HepG2 (cell line): Measurements from ENCODE around the gene ODAPH. TPM values are rescaled to one million over a fixed set of nuclear protein-coding genes. Genes with fewer than 3 reads are reported as not detected.

Experiments
- ATAC-seq: fragments of 200-7000 bp; cut with Tn5 transposase; 3 replicates; pipeline ENCODE4 v1.9.1; 2020; ENCODE audit warnings: mild to moderate bottlenecking, moderate library complexity
- BruUV-seq: library from RNA; stranded (reverse); fragments of 400-500 nt; replicated peaks from 2 replicates; lab custom pipeline; 2021; lab: Mats Ljungman, UMichigan
- CTCF ChIA-PET: fragments of 300-600 bp; formaldehyde crosslinking; extraction: SDS; loops from one replicate; lab custom pipeline; 2021; ENCODE audit warnings: low total read pairs, inconsistent platforms, low intra/inter-chr PET ratio; lab: Yijun Ruan, JAX
- POLR2A ChIA-PET: fragments of 350-600 bp; sonication (Branson Sonifier 250); formaldehyde crosslinking; loops from one replicate; lab custom pipeline; 2020; ENCODE audit warnings: antibody characterized with exemption, inconsistent platforms; lab: Yijun Ruan, JAX
- DNase-seq: peaks from one replicate; pipeline ENCODE4 v3.0.0-alpha.2; 2015; ENCODE audit warnings: low spot score
- FAIRE-seq: peaks from 3 replicates; lab custom pipeline; 2011; peaks lifted over from hg19 to GRCh38; lab: Jason Lieb, UNC
- H2AFZ ChIP-seq: one replicate; pipeline ENCODE4 v1.6.1; 2011; ENCODE audit warnings: low read length, inconsistent platforms
- H3K27ac ChIP-seq: fragments of 300-600 bp; 3 replicates; pipeline ENCODE4 v1.8.0; 2011; ENCODE audit warnings: mixed run types, mild to moderate bottlenecking, mixed read lengths, low read length, inconsistent platforms; ENCODE audit not compliant: insufficient read depth; ENCODE audit errors: extremely low read length
- H3K27me3 ChIP-seq, 2 experiments: fragments of 200-600 bp in 1 of 2; 2 replicates in 1 of 2; 3 replicates in 1 of 2; pipeline versions ENCODE4 v1.6.0 to v1.8.0; 2011; ENCODE audit warnings: low read length in 2 of 2, mild to moderate bottlenecking in 2 of 2, moderate library complexity in 2 of 2, inconsistent platforms in 1 of 2; ENCODE audit not compliant: insufficient read depth in 2 of 2, control insufficient read depth in 1 of 2
- H3K36me3 ChIP-seq, 2 experiments: fragments of 200-600 bp in 1 of 2; replicated peaks in 1 of 2; 2 replicates in 1 of 2; 3 replicates in 1 of 2; pipeline versions ENCODE4 v1.5.1 to v1.8.0; 2011; ENCODE audit warnings: low read length in 2 of 2, inconsistent platforms in 1 of 2; ENCODE audit not compliant: insufficient read depth in 2 of 2, control insufficient read depth in 1 of 2
- H3K4me1 ChIP-seq: 2 replicates; pipeline ENCODE4 v1.5.1; 2012; ENCODE audit warnings: low read length, inconsistent platforms; ENCODE audit not compliant: insufficient read depth
- H3K4me2 ChIP-seq: 2 replicates; pipeline ENCODE4 v1.6.0; 2011; ENCODE audit warnings: low read depth, low read length, inconsistent platforms
- H3K4me3 ChIP-seq, 3 experiments: fragments of 200-600 bp in 1 of 3; sonication (generic), shearing (Covaris generic) in 1 of 3; replicated peaks in 1 of 3; 2 replicates each; pipeline ENCODE4 v1.5.1; 2011 to 2016; ENCODE audit warnings: low read length in 3 of 3, inconsistent platforms in 2 of 3, low read depth in 2 of 3, mild to moderate bottlenecking in 2 of 3, control low read depth in 1 of 3, mixed read lengths in 1 of 3; ENCODE audit not compliant: insufficient read depth in 1 of 3
- H3K79me2 ChIP-seq: one replicate; pipeline ENCODE4 v1.6.1; 2011; ENCODE audit warnings: low read length, inconsistent platforms; ENCODE audit not compliant: insufficient read depth
- H3K9ac ChIP-seq: 2 replicates; pipeline ENCODE4 v1.6.0; 2011; ENCODE audit warnings: mild to moderate bottlenecking, low read depth, low read length, inconsistent platforms; ENCODE audit not compliant: insufficient read depth
- H3K9me3 ChIP-seq: 2 replicates; pipeline ENCODE4 v1.5.1; 2012; ENCODE audit warnings: mild to moderate bottlenecking, low read length
- H4K20me1 ChIP-seq: 2 replicates; pipeline ENCODE4 v1.6.0; 2011; ENCODE audit warnings: inconsistent platforms, mild to moderate bottlenecking, low read length, moderate library complexity; ENCODE audit not compliant: insufficient read depth
- ATAD3A ChIP-seq: sonication (generic); formaldehyde crosslinking; IDR thresholded peaks from 2 replicates; pipeline ENCODE4 v1.4.0; 2020; ENCODE audit warnings: missing genetic modification reagents
- CCDC6 ChIP-seq: sonication (generic); formaldehyde crosslinking; IDR thresholded peaks from 2 replicates; pipeline ENCODE4 v1.8.1; 2022; ENCODE audit warnings: mild to moderate bottlenecking, missing genetic modification reagents, moderate library complexity
- HNF4G ChIP-seq, 2 experiments: sonication (generic) in 1 of 2; formaldehyde crosslinking in 1 of 2; IDR thresholded peaks; 2 replicates each; pipeline versions ENCODE4 v1.4.0 to v1.6.1; 2011 to 2020; ENCODE audit warnings: borderline replicate concordance in 2 of 2, low read depth in 2 of 2, mild to moderate bottlenecking in 2 of 2, low read length in 1 of 2, missing genetic modification reagents in 1 of 2, moderate library complexity in 1 of 2
- HNRNPH1 ChIP-seq: fragments of 200-400 bp; formaldehyde crosslinking; optimal IDR thresholded peaks from 2 replicates; pipeline ENCODE3; 2017; ENCODE audit warnings: mild to moderate bottlenecking, low read depth, low read length
- KDM2A ChIP-seq: sonication (generic); formaldehyde crosslinking; IDR thresholded peaks from 2 replicates; pipeline ENCODE4 v1.4.0; 2020; ENCODE audit warnings: low read depth, missing genetic modification reagents, borderline replicate concordance
- NR2C2 ChIP-seq: sonication (generic); formaldehyde crosslinking; IDR thresholded peaks from 2 replicates; pipeline ENCODE4 v1.4.0; 2020; ENCODE audit warnings: missing genetic modification reagents, mild to moderate bottlenecking, moderate library complexity, borderline replicate concordance
- SNAI1 ChIP-seq: sonication (generic); formaldehyde crosslinking; IDR thresholded peaks from 2 replicates; pipeline ENCODE4 v1.5.0; 2020; ENCODE audit warnings: mild to moderate bottlenecking, missing genetic modification reagents, borderline replicate concordance
- SNRNP70 ChIP-seq: fragments of 200-400 bp; formaldehyde crosslinking; IDR thresholded peaks from 2 replicates; pipeline ENCODE4 v1.6.1; 2017; ENCODE audit warnings: mild to moderate bottlenecking, low read depth, low read length, moderate library complexity
- SYNCRIP ChIP-seq: fragments of 200-400 bp; formaldehyde crosslinking; IDR thresholded peaks from 2 replicates; pipeline ENCODE4 v1.6.1; 2018; ENCODE audit warnings: mild to moderate bottlenecking, low read depth, low read length; ENCODE audit not compliant: insufficient read depth
- THRA ChIP-seq: sonication (generic); formaldehyde crosslinking; IDR thresholded peaks from 2 replicates; pipeline ENCODE4 v1.4.0; 2020; ENCODE audit warnings: missing genetic modification reagents, borderline replicate concordance
- ZNF720 ChIP-seq: sonication (generic); formaldehyde crosslinking; IDR thresholded peaks from 2 replicates; pipeline ENCODE4 v1.4.0; 2020; ENCODE audit warnings: missing genetic modification reagents
- ZNF746 ChIP-seq: sonication (generic); formaldehyde crosslinking; IDR thresholded peaks from 2 replicates; pipeline ENCODE4 v1.8.0; 2022; ENCODE audit warnings: mild to moderate bottlenecking, missing genetic modification reagents
- ZNF883 ChIP-seq: sonication (generic); formaldehyde crosslinking; IDR thresholded peaks from 2 replicates; pipeline ENCODE4 v1.5.1; 2020; ENCODE audit warnings: mild to moderate bottlenecking, missing genetic modification reagents; ENCODE audit errors: not compliant biosample characterization
- ZSCAN30 ChIP-seq: sonication (generic); formaldehyde crosslinking; IDR thresholded peaks from 2 replicates; pipeline ENCODE4 v1.5.0; 2020; ENCODE audit warnings: mild to moderate bottlenecking, missing genetic modification reagents
- WGBS: methylation state at CpG from one replicate; pipeline ENCODE4 v1.1.6; 2017; ENCODE audit warnings: low lambda C conversion rate; 5-methylcytosine and 5-hydroxymethylcytosine counted together
- in situ Hi-C: cut with HindIII; loops from 2 replicates; pipeline ENCODE4 v1.10.0; 2017; ENCODE audit warnings: low pct_unique_long_range_greater_than_20kb; ENCODE audit not compliant: extremely low pct_ligation_motif_present
- intact Hi-C: fragments of 100-400 bp; cut with micrococcal nuclease; formaldehyde crosslinking; loops from one replicate; pipeline ENCODE4 v1.10.0; 2022; ENCODE audit not compliant: unreplicated experiment
- polyA plus RNA-seq, 8 experiments: library from polyadenylated mRNA; depleted of rRNA in 3 of 8; stranded (reverse) in 7 of 8; unstranded in 1 of 8; fragments of >200 nt; fragmentation: Illumina TruSeq in 4 of 8; extraction: Trizol in 4 of 8; gene quantifications; 2 replicates each; pipeline versions ENCODE4 v1.2.1 to v1.2.3, GENCODE V29; 2011 to 2016; ENCODE audit warnings: low read depth in 4 of 8, missing spikeins in 1 of 8, mixed read lengths in 1 of 8; ENCODE audit not compliant: insufficient read depth in 1 of 8
- total RNA-seq, 5 experiments: library from RNA; depleted of rRNA; stranded (reverse); fragments of >200 nt; fragmentation: Illumina TruSeq; extraction: Trizol; gene quantifications; 2 replicates each; pipeline ENCODE4 v1.2.3, GENCODE V29; 2016; ENCODE audit warnings: low read depth in 1 of 5
- TF ChIP-seq, protein P1 (sequence below): sonication (generic); formaldehyde crosslinking; IDR thresholded peaks from 2 replicates; pipeline ENCODE4 v1.4.0; 2020; ENCODE audit warnings: missing genetic modification reagents

ODAPH gene
- total and polyA plus RNA-seq, 2 of the 13 experiments (the other 11 are each of a cell fraction or from before 2014, with no cell fraction given) = 0.50 TPM; not detected in 1

DNA sequence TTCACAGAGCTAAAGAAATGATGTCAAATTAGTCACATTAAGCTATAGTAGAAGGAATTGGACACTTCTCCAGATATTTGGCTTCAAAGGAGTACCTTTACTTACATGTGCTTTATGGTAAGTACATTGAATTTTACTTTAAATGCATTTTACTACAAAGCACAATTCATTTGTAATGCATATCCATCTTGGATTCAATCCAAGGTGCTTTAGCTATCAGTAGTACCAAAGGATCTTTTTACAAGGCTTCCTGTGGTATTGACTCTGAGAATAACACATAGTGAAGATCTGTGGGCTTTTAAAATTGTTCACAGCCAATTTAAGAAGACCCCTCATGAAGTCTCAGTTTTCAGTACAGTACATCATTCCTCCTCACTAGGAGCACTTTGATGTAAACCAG is 28.4 kb upstream of the ODAPH start:
- Histone ChIP-seq H3K36me3 (peaks cover 3 to 54% of the 10 kb centered on the region in 2 experiments; a peak in 4 of 5 replicates), H3K79me2 (no peaks in the 10 kb centered on the region), H3K4me1 (no peaks in the 10 kb centered on the region), H3K27ac (no peak overlapping the region), H3K9ac (no peak overlapping the region), H3K9me3 (no peaks in the 10 kb centered on the region), H2AFZ (no peak overlapping the region), H3K4me2 (no peak overlapping the region), H3K4me3 (no peak overlapping the region), H3K27me3 (no peaks in the 10 kb centered on the region), H4K20me1 (no peaks in the 10 kb centered on the region)
- TF ChIP-seq ZNF720 (CRISPR knock-in tag) = no peak
- no peak for TF ChIP-seq HNF4G (IDR thresholded peaks at IDR 0.05; ENCODE audit: borderline replicate concordance, low read depth, low read length)
- TF ChIP-seq HNF4G (CRISPR knock-in tag; IDR thresholded peaks at IDR 0.05; ENCODE audit: borderline replicate concordance, low read depth) = no peak
- TF ChIP-seq ZSCAN30 (CRISPR knock-in tag) = no peak
- no peak for TF ChIP-seq NR2C2 (CRISPR knock-in tag)
- no TSS peak for BruUV-seq
- in situ Hi-C loops = no loop called here
- ATAC-seq (no peak), DNase-seq (no peak), FAIRE-seq (no peak)
- intact Hi-C loops = no loop called here
- ChIA-PET POLR2A (interaction anchor here (1.5 kb wide), 1 partner anchor 13 kb away, joined by 5 read pairs; the partner anchor contains the start of genes RCHY1 and THAP6), CTCF (no interaction called here)

GRCh38 chr4:75530556-75531322 is 25.1 kb upstream of the ODAPH start:
- H2AFZ ChIP-seq = no peak overlapping the region
- no peaks in the 10 kb centered on the region for H3K27me3 ChIP-seq
- POLR2A ChIA-PET = interaction anchor here (1.8 kb wide), 1 partner anchor 16 kb away, joined by 4 read pairs; the partner anchor contains the start of genes RCHY1 and THAP6
- peaks cover 3 to 40% of the 10 kb centered on the region in 2 experiments; a peak in 4 of 5 replicates for H3K36me3 ChIP-seq
- H3K4me2 ChIP-seq = no peak overlapping the region
- no peak for TF ChIP-seq ZNF746
- TF ChIP-seq SNAI1 (CRISPR knock-in tag) = no peak
- no peak for TF ChIP-seq KDM2A
- TF ChIP-seq SYNCRIP = no peak
- TF ChIP-seq, protein P1, sequence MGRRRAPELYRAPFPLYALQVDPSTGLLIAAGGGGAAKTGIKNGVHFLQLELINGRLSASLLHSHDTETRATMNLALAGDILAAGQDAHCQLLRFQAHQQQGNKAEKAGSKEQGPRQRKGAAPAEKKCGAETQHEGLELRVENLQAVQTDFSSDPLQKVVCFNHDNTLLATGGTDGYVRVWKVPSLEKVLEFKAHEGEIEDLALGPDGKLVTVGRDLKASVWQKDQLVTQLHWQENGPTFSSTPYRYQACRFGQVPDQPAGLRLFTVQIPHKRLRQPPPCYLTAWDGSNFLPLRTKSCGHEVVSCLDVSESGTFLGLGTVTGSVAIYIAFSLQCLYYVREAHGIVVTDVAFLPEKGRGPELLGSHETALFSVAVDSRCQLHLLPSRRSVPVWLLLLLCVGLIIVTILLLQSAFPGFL = no peak
- no peak for TF ChIP-seq SNRNP70
- TF ChIP-seq ATAD3A = no peak
- no peak for TF ChIP-seq HNRNPH1
- TF ChIP-seq ZNF883 (CRISPR knock-in tag) = no peak
- TF ChIP-seq CCDC6 (CRISPR knock-in tag) = no peak
- no peak for TF ChIP-seq THRA (CRISPR knock-in tag)
- ATAC-seq (no peak), FAIRE-seq (no peak), DNase-seq (no peak)
- no peaks in the 10 kb centered on the region for H4K20me1 ChIP-seq
- no peaks in the 10 kb centered on the region for H3K9me3 ChIP-seq
- 100% methylated on average over 2 of the region's 2 CpGs for WGBS
- H3K4me1 ChIP-seq = no peaks in the 10 kb centered on the region
- H3K9ac ChIP-seq = no peak overlapping the region
- in situ Hi-C loops = no loop called here
- H3K4me3 ChIP-seq = no peak overlapping the region
- intact Hi-C loops = no loop called here
- H3K27ac ChIP-seq = no peak overlapping the region
- no peaks in the 10 kb centered on the region for H3K79me2 ChIP-seq
- CTCF ChIA-PET = no interaction called here
- BruUV-seq = no TSS peak
